GM18858 (cell line): ENCODE measurements around the gene PLOD2.
"Not testable (repeated sequence)": the region's sequence is repeated elsewhere in the genome, so short reads cannot be mapped to it uniquely, and the experiment has no call there.

ENCODE experiments used
- ATAC-seq: cut with Tn5 transposase; IDR thresholded peaks from one replicate; pipeline ENCODE4 v1.9.1; 2021; ENCODE audit not compliant: unreplicated experiment

Gene PLOD2

DNA sequence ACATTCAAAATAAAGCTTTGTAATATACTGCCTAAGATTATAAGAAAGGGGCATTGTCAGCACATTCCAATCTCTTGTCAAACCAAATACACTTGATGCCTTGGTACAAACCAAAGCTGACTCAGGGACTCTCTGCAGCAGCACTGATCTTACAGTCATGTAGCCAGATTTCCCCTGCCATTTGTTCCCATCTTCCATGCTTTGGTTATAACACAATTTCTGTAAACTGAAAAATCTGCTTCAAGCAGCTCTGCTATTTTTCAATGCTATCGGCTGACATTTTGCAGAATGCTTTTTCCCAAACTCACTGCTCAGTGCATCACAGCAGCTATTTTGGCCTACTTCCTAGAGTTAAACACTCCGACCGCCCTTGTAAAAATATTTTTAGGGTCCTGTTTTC, 18.2 kb downstream of the PLOD2 start:
- ATAC-seq, result no peak

DNA sequence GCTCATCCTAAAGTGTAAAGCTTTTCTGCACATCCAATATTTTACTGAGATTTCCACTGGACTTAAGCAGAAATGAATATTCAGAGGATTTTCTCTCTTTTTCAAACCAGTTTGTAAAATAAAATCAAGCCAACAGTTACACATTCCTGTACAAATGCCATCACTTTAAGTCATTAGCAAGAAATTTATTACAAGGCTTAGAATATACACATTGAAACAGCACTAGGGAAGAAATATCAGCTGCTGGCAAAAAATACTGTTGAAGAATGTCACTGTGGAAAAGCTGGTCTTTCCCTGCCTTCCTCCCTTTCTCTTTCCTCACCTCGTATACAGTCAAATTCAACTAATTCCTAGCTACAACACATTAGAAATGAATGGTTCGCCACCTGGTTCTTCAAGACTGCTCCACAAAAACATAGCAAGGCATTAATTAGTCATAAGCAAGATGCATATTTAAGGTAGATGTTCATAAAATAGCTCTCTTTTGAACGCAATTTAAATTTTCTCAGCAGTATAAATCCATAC, 21.3 kb downstream of the PLOD2 start:
- no peak for ATAC-seq

GRCh38 chr3:146138902-146139301, 22.1 kb downstream of the PLOD2 start:
- ATAC-seq, result no peak

- no peak for ATAC-seq
These were observed 24.3 kb downstream of the PLOD2 start for GRCh38 chr3:146136647-146137046.

- ATAC-seq, result no peak
These were observed 26.5 kb downstream of the PLOD2 start for GRCh38 chr3:146134348-146135117.

GRCh38 chr3:146133441-146133840, 27.5 kb downstream of the PLOD2 start:
- ATAC-seq, result no peak

DNA sequence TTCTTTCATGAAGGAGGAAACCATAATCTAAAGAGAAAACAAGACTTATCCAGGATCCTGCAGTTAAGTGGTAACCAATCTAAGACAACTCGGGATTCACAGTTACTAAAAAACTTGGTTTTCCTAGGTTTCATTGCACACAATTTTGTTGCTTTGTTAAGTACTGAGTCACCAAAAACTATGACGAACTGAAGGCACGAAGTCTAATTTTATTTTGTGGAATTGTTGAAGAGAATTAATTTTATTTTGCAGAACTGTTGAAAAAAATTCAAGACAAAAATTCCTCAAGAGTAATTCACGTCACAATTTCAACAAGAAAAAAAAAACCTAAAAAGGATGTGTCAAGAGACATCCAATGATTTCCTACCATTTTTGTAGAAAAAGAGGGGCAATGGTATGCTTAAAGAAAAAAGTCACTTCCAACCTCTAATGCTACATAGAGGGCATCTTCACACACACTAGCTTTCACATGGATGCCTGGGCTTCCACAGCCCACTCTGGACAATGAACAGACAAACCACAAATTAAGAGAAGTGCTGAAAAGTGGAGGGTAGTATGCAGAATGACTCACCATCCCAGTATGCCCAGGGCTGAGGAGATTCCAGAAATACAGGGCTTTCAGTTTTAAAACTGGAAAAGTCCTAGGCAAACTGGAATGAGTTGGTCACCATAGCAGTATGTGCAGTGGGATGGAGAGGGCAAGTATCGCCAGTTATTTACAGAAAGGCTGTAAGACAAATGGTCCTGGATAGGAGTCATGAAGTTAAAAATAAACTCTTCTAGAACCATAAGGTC, 29.2 kb downstream of the PLOD2 start:
- no peak for ATAC-seq

DNA sequence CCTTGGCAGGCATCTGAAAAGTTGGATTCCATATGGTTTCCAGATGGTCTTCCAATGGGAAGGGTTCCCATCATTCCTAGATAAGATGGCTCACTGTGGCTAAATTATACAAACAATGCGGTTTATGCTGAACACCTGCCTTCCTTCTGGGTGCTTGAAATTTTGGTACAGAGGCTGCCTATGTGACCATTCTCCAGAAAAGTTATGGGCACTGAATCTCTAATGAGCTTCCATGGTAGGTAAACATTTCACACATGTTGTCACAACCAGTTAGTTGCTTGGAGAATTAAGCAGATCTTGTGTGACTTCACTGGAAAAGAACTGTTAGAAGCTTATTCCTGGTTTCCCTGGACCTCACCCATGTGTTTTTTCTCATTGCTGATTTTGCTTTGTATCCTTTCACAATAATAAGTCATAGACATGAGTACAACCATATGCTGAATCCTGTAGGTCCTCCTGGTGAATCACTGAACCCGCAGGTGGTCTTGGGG, 30.1 kb downstream of the PLOD2 start:
- no peak for ATAC-seq

GRCh38 chr3:146129750-146130149, 31.2 kb downstream of the PLOD2 start:
- ATAC-seq, result no peak

- no peak for ATAC-seq
These were observed 32.0 kb downstream of the PLOD2 start for GRCh38 chr3:146128939-146129338.

DNA sequence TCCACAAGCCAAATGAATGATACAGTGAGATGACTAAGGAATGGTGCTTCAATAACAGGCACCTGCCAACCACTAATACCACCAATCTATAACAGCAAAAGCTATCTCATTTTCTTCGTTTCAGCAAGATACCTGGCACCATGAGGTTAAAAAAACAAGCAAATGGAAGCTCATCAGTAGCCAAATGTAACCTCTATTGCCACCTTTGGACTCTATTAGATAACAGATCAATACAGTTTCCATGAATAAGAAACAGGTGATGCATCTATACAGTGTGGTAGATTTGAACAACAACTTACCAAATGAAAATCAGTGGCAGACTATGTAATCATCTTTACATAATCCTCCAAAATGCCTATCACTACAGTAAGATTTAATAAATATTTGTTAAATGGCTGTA, 32.8 kb downstream of the PLOD2 start:
- no peak for ATAC-seq

GRCh38 chr3:146125951-146126350, 35.0 kb downstream of the PLOD2 start:
- no peak for ATAC-seq

DNA sequence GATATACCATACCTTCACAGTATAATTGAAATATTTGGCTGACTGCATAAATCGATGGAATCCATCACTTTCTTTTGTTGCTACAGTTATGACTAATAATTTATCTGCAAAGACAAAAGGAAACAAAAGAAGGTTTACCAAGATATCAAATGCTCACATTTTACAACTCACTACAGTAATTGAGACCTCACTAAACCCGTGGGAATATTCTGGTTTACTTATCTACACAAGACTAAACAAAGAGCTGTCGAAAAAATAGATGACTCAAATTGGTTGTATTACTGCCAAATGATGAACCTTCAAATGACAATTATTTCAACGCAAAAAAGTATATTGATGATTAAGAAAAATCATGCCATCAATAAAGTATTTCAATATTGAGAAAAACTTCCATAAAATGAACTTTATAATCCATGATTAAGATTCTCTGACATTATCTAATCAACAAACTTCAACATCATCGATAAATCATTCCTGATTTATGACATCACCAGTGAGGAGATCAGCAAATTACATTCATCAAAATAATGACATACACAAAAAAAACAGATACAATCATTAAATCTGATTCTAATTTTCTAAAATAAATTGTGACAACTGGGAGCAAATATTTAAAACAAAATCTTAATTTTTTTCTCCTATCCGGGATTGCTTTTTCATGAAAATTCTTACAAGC, 36.7 kb downstream of the PLOD2 start:
- no peak for ATAC-seq

DNA sequence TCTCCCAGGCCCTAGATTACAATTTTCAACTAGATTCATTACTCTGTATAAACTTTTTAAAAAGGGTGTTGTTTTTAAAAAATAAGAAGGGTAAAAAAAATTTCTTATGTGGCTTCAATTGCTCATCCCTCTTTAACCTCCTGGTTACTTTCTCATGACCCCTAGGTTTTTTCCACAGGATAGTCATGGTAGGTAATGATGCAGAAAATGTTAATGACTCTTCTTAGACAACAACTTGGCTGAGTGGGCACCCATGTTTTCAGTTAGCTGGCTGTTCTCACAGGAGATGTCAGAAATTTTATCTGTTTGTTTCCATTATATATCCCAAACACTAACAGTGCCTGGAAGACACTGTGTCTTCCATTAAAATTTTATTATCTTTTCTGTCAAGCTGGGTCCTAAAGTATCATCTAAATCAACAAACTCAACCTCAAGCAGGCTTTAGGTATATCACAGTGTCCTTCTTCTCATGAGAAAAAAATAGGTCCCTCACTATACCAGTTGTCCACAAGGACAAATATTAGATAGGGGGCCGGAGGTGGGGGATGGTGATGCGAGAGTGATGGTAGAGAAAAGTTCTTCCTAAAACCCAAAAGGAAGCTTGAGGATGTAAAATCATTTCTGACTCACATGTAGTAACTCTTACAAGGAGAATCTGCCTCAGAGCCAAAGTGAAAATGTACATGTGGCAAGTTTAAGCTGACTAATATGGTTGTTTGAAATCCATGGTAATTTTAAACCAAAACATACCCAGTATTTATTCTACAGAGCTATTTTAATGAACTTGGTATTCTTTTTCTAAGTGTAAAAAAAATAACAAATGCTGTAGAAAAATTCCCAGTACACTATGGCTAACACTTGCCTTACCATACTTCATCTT, 43.3 kb downstream of the PLOD2 start:
- ATAC-seq, result no peak

GRCh38 chr3:146115619-146116018, 45.4 kb downstream of the PLOD2 start:
- ATAC-seq, result no peak

DNA sequence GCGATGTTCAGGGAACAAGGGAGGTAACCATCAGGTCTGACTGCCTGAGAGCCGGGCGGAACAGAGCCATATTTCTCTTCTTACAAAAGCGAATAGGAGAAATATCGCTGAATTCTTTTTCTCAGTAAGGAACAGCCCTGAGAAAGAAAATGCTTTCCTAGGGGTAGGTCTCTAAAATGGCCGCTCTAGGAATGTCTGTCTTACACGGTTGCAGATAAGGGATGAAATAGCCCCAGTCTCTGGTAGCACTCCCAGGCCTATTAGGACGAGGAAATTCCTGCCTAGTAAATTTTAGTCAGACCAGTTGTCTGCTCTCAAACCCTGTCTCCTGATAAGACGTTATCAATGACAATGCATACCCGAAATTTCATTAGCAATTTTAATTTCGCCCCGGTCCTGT, 47.2 kb downstream of the PLOD2 start:
- ATAC-seq, result not testable (repeated sequence)

DNA sequence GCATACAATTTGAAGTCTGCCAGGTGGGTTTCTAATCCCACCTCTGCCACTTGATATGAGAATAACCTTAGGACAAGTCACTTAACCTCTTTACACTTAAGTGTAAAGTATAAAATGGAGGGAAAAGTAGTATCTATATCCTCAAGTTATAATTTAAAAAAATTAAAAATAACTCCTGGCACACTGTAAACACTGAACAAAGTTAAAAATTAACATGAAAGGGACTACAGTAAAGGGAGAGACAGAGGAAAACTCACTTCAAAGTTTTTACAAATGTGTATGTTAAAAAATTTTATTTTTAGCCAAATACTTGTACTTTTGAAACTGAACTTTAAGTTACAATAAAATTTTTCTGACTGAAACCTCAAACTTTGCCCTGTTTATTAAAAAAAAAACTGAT, 49.6 kb downstream of the PLOD2 start:
- ATAC-seq, result no peak

- ATAC-seq, result no peak
These were observed 50.8 kb downstream of the PLOD2 start for GRCh38 chr3:146110161-146110560.

DNA sequence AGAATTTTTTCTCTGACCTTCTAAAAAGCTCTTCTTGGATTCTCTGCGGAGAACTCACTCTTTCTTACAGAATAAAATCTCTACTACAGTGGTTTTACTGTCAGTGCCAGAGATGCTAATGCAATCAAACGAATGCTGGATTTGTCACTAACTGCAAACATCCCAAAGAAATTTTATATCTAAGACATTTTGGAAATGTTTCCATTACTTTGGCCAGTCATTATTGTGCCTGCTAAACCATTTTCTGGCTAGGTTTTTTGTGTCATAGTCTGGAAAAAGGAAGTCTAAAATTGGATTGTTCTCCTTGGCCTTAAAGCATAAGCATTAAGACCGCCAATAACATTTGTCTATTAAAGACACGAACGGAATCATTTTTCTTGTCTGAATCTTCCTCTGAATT, 54.0 kb downstream of the PLOD2 start:
- no peak for ATAC-seq

DNA sequence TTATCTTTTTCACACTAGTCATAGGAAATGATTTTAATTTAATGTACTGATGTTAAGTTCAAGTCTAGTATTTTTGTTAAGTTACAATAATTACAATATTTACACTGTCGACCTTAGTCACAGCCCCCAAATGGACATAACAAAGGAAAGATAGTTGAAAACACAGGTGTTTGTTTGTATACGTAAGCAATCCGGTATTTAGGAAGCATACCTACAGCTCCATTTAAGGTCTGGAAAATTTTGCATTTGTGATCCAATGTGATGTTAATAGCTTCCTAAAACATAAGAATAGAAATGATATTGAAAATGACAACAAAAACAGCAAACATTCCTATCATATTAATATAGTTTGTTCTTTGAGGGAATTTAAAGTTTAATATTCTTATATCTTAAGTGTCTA, 56.9 kb downstream of the PLOD2 start:
- no peak for ATAC-seq
